HG03280 (cell line): ENCODE results near the gene SEPTIN5.
"Not testable (repeated sequence)": the region's sequence is repeated elsewhere in the genome, so short reads cannot be mapped to it uniquely, and the experiment has no call there.

Experiments
- ATAC-seq: cut with Tn5 transposase; IDR thresholded peaks from one replicate; pipeline ENCODE4 v1.9.1; 2021; ENCODE audit warnings: mild to moderate bottlenecking, moderate library complexity; ENCODE audit not compliant: unreplicated experiment

The SEPTIN5 gene

GRCh38 chr22:19719488-19720021, 5.3 kb downstream of the SEPTIN5 start:
- ATAC-seq: no peak

GRCh38 chr22:19720150-19720827, 6.0 kb downstream of the SEPTIN5 start:
- no peak for ATAC-seq

GRCh38 chr22:19720999-19721329, 6.7 kb downstream of the SEPTIN5 start:
- no peak for ATAC-seq

GRCh38 chr22:19721330-19722177, 7.3 kb downstream of the SEPTIN5 start:
- no peak for ATAC-seq

- no peak for ATAC-seq
Observed at GRCh38 chr22:19722178-19722981, 8.1 kb downstream of the SEPTIN5 start.

GRCh38 chr22:19722982-19723231, 8.6 kb downstream of the SEPTIN5 start:
- no peak for ATAC-seq

GRCh38 chr22:19723232-19723982, 9.1 kb downstream of the SEPTIN5 start, which contains the start of gene GP1BB:
TSS of gene GP1BB (plus strand) at chr22:19723539. CDS start at chr22:19723570, 31 bp downstream.
- ATAC-seq: no peak

- no peak for ATAC-seq
Observed at GRCh38 chr22:19723983-19724827, 9.9 kb downstream of the SEPTIN5 start.

GRCh38 chr22:19724927-19725661, 10.8 kb downstream of the SEPTIN5 start:
- ATAC-seq: no peak

- ATAC-seq: not testable (repeated sequence)
Observed at GRCh38 chr22:19726064-19726788, 11.9 kb downstream of the SEPTIN5 start.

GRCh38 chr22:19727310-19728150, 13.2 kb downstream of the SEPTIN5 start:
- no peak for ATAC-seq

GRCh38 chr22:19728271-19728670, 14.0 kb downstream of the SEPTIN5 start:
- no peak for ATAC-seq

GRCh38 chr22:19728836-19729235, 14.5 kb downstream of the SEPTIN5 start:
- ATAC-seq: no peak

- no peak for ATAC-seq
Observed at GRCh38 chr22:19729507-19729906, 15.2 kb downstream of the SEPTIN5 start.

- ATAC-seq: no peak
Observed at GRCh38 chr22:19730198-19730597, 15.9 kb downstream of the SEPTIN5 start.

- no peak for ATAC-seq
Observed at GRCh38 chr22:19730655-19731360, 16.5 kb downstream of the SEPTIN5 start.
